HS-5 (cell line): ENCODE measurements around the gene KCTD3.

ENCODE experiments used
- DNase-seq: peaks from one replicate; pipeline ENCODE4 v3.0.0-alpha.2; 2012; ENCODE audit warnings: low read depth

KCTD3 gene

DNA sequence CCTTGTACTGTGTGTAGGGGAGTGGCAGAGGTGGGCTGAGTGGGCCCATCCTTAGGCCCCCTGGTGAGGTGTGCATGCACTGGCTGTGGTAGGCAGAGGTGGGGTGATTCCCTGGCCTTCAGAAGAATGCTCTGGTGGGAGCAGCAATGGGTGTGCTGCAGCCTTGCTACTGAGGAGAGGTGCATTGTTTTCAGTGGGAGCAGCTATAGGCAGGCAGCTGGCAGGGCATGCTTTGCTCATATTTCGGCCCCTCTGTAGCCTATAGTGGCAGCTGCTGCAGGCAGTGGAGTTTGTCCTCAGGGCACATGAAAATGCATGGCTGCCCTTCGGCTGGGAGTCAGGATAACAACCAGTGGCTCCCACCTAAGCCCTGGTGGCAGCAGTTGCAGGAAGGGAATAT, 10.1 kb upstream of the KCTD3 start:
- DNase-seq, result no peak

DNA sequence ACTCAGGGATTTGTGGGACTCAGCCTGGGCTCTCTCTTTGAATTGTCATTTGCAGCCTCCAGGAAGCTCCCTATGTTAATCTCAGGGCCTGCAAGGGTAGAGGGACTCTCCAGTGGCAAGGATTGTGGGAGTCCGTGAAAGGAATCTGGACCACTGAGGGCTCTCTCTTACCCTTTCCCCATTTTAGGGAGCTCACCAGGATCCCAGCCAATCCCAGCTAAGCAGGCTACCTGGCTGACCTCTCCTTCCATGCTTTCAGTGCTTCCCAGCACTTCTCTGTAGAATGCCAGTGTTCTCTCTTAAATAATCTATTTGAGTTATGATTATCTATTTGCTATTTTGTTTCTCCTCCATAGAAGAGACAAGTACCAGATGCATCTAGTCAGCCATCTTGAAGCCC, 9.6 kb upstream of the KCTD3 start:
- DNase-seq, result no peak

DNA sequence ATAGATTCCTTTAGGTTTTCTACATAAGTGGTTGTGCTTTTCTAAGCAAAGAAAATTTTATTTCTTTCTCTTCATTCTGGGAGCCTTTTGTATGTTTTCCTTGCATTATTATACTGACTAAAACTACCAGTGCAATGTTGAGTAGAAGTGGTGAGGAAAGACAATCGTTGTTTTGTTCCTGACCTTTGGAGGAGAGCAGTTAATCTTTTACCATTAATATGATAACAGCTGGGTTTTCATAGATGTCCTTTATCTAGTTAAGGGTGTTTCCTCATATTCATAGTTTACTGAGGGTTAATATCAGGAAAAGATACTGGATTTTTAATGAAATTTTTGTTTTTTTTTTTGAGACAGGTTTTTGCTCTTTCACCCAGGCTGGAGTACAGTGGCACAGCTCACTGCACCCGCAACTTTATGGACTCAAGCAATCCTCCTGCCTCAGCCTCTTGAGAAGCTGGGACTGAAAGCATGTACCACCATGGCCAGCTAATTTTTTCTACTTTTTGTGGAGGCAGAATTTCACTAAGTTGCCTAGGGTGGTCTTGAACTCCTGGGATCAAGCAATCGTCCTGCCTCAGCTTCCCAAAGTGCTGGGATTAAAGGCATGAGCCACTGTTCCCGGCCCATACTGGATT, 9.0 kb upstream of the KCTD3 start:
- no peak for DNase-seq

DNA sequence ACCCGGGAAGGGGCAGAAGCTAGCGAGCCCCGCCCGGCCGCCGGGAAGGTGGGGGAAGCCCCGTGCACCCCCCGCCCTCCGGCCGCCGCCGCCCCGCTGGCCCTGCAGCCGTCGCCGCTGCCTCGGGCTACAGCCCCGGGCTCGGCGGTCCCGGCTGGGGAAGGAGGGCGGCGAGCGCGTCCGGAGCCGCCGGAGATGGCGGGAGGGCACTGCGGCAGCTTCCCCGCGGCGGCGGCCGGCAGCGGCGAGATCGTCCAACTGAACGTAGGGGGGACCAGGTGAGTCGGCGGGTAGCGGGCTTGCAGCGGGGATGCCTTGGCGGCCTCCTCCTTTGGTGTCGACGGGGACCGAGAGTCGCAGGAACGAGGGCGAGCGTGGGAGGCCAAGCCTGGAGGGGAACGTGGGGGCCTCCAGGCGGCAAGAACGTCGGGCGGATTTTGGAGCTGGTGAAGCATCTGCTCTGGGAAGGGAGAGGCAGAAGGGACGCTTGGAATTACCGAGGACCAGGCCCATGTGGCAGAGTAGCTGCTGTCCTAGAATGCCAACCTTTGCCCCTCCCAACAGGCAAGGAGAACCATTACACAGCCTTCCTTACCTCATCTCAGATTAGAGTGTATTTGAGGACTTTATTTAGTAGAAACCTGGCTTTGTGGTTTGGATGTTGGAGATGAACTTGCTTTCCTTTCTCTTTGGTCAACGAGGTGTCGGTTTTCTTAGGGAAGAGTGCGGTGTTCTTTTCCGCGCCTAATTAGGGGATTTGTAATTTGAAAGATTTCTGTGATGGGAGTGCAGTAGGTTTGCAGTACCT, 591 bp downstream of the KCTD3 start:
- peak; percentile 46 for DNase-seq

DNA sequence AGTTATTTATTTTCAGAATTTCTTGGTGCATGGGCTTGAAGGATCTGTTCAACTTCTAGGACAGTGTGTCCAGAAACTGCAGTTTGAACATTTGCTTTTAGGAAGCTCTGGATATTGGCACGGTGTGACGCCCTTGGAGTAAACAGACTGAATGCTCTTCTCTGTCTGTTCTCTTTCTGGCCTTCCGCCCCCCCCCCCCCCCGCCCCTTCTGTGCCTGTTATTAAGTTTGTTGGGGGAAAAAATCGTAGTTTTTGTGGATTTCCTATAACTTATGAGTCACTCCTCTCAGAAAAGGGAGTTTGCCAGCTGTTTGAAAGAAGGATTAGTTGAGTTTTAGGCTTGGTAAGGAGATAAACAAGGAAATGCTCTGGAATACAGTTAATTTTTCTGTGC, 1.2 kb downstream of the KCTD3 start:
- peak; percentile 49 for DNase-seq

GRCh38 chr1:215569986-215570824, 3.1 kb downstream of the KCTD3 start:
- DNase-seq, result no peak

DNA sequence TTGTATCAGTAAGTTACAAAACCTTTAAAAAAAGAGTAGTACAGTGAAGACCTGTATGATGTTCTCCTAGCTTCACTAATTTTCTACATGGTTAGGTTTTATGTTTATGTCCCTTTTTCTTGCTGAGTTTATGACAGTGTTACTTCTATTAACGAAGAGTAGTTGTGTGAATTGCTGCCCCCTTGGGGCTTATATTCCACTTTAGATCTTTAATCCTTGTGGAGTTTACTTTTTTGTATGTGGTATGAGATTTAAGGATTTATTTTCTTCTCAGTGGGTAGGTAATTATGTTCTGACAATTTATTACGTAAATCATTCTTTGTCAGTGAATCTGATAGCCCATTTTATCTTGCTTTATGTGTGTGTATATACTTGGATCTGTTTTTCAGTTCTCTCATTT, 14.8 kb downstream of the KCTD3 start:
- DNase-seq, result no peak

DNA sequence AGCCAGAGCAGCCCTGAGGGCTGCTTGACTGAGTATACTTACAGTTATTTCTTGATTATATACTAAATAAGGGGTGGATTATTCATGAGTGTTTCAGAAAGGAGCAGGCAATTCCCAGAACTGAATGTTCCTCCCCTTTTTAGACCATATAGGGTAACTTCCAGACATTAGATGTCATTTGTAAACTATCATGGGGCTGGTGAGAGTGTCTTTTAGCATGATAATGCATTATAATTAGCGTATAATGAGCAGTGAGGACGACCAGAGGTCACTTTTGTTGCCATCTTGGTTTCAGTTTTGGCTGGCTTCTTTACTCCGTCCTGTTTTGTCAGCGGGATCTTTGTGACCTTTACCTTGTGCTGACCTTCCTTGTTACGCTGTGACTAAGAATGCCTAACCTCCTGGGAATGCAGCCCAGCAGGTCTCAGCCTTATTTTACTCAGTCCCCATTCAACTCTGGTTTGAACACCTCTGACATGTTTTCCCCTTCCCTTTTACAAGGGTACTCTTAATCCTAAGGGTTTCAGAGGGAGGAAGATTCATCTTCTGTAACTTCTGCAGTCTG, 16.2 kb downstream of the KCTD3 start:
- no peak for DNase-seq

DNA sequence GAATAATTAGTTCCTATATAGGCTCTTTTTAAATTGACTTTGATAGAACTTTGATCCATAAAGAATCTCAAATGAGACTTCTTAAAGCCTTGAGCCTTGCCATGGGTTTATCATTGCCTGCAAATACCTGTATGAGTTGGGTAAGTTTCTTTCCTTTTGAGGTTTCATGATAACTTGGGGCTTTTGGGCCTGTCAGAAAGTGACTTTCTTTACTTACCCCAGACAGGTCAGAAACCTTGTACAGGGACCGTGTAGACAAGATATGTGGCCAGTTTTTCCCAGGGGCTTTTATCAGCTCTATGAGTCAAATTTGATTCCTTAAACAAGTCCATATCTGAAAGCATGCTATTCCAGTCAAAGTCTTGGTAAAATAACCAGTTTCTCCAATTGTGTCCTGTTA, 17.3 kb downstream of the KCTD3 start:
- no peak for DNase-seq

GRCh38 chr1:215589650-215590435, 22.7 kb downstream of the KCTD3 start:
- no peak for DNase-seq

DNA sequence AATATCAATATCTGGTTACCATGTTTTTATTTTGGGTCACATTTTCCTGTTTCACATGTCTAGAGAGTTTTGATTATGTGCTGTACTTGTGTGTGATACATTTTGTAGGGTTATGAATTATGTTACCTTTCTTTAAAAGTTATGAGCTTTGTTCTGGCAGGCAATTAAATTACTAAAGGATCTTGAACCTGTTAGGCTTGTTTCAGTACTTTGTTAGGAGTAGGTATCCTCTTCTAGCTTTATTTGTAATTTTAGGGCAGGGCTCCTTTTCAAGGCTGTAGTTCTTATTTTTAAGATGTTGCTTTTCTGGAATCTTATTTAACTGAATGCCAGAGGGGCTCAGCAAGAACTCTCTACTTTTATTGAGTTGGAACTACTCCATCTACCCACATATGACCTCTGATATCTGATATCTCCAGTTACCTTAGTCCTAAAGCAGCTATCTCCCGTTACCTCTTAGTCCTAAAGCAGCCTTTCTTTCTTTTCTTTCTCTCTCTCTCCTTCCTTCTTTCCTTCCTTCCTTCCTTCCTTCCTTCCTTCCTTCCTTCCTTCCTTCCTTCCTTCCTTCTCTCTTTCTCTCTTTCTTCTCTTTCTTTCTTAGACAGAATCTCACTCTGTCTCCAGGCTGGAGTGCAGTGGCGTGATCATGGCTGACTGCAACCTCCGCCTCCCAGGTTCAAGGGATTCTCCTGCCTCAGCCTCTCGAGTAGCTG, 23.8 kb downstream of the KCTD3 start:
- no peak for DNase-seq

- DNase-seq, result no peak
Observed at GRCh38 chr1:215594640-215595039, 27.5 kb downstream of the KCTD3 start.

GRCh38 chr1:215595231-215595630, 28.1 kb downstream of the KCTD3 start:
- no peak for DNase-seq

GRCh38 chr1:215597961-215598360, 30.9 kb downstream of the KCTD3 start:
- DNase-seq, result no peak

DNA sequence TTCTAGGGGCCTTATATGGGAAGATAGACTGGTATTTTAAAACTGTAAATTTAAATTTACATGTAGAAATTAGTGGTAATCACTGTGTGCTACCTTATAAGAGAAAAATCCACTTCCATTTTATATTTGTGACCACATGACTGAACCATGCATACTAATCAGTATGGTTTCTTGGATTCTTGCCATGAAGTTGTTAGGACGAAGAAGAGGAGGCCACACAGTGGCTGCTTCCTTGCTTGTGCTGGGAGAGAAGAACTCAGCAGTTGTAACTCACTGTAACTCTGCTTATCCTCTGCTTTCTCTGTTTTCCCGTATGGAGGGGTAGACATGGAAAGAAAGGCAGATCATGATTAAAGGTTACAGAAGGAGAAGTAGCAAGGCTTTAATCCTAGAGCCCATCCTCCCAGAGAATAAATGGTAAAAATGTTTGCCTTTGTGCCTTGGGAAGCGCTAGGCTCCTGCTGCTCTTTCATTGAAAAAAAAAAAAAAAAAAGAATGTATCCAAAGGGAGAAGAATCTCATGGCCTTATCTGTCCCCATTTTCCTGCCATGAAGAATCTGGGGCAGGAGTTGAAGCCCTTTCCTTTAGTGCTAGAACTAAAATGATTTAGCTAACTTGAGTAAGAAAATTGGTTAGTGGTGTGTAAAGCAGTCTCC, 32.4 kb downstream of the KCTD3 start:
- DNase-seq, result no peak

DNA sequence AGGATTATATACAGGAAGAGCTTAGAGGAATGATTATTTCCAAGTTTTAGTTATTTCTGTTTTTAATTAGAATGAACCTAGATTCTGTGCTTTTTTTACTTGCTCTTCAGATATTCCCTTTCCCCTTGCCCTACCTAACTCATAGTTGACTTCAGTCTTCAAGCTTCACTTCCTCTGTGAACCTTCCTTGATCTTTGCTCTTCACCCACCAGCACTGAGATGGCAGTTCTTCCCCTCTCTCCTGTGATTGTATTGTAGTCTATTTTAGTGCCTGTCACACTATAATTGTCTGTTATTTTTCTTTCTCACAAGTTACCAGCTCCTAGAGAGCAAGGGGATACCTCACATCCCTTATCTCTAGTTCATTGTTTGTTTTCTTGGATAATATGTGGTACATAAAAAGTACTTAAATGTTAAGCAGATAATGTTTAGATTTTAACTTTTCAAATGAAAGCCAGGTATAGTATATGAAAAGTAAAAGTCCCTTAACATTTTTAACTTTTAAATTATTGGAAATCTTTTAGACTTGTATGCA, 33.2 kb downstream of the KCTD3 start:
- DNase-seq, result no peak

- DNase-seq, result no peak
Observed at GRCh38 chr1:215600867-215601266, 33.8 kb downstream of the KCTD3 start.

DNA sequence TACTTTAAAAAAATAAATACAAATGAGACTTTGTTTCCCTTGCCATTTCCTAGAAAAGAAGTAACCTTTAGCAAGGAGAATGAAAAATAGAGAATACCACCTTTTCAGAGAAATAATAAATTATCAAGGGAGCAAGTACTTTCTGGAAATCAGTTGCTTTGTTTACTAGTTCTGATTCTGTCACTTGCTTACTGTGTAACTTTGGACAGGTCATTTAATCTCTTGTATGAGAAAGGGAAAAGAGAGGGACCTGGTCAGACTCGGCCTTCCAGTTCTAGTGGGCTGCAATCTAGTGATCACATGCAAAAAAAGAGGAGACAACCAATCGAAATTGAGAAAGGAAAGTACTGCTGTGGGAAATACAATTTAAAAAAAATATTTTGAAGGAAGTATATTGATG, 34.2 kb downstream of the KCTD3 start:
- no peak for DNase-seq

GRCh38 chr1:215603319-215603718, 36.2 kb downstream of the KCTD3 start:
- DNase-seq, result no peak

GRCh38 chr1:215605011-215605621, 38.0 kb downstream of the KCTD3 start:
- DNase-seq, result no peak
